Measurements from ENCODE around the gene MIA2.

DNA sequence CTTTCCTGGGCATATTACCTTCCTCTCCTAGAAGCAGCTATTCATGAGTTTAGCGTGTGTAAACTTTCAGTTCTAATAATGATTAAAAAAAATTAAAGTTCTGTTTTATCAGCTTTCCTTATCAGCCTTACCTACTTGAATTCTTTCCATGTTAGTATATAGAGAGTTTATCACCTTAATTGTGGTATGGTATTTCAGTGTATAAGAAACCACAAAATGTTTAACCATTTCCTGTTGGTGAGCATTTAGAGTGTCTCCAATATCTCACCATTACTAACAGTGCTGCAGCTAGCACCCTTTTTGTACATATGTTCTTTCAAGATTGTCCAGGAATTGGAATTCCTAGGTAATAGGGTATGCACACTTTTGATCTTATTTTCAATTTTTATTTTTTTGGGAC is 109.1 kb downstream of the MIA2 start:
- TF ChIP-seq, protein P1, sequence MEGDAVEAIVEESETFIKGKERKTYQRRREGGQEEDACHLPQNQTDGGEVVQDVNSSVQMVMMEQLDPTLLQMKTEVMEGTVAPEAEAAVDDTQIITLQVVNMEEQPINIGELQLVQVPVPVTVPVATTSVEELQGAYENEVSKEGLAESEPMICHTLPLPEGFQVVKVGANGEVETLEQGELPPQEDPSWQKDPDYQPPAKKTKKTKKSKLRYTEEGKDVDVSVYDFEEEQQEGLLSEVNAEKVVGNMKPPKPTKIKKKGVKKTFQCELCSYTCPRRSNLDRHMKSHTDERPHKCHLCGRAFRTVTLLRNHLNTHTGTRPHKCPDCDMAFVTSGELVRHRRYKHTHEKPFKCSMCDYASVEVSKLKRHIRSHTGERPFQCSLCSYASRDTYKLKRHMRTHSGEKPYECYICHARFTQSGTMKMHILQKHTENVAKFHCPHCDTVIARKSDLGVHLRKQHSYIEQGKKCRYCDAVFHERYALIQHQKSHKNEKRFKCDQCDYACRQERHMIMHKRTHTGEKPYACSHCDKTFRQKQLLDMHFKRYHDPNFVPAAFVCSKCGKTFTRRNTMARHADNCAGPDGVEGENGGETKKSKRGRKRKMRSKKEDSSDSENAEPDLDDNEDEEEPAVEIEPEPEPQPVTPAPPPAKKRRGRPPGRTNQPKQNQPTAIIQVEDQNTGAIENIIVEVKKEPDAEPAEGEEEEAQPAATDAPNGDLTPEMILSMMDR (conservative IDR thresholded peaks at IDR 0.05; ENCODE audit: low read depth in 2 of 2) = no peak
- TF ChIP-seq STAT1 (IDR thresholded peaks at IDR 0.05; ENCODE audit: unreplicated experiment) (no peak), EZH2 (IDR thresholded peaks at IDR 0.05; ENCODE audit: low read depth, unreplicated experiment) (no peak), EZH2phosphoT487 (IDR thresholded peaks at IDR 0.05; ENCODE audit: unreplicated experiment) (no peak), CREB1 (CRISPR knock-in tag; IDR thresholded peaks at IDR 0.05; ENCODE audit: low read depth) (no peak), NANOG (IDR thresholded peaks at IDR 0.05; ENCODE audit: borderline replicate concordance) (no peak), POLR2AphosphoS5 (IDR thresholded peaks at IDR 0.05; ENCODE audit: low read depth) (no peak), ZNF114 (CRISPR knock-in tag; IDR thresholded peaks at IDR 0.05) (no peak), JUNB (IDR thresholded peaks at IDR 0.05; ENCODE audit: unreplicated experiment) (no peak)
- TF ChIP-seq, protein P2, sequence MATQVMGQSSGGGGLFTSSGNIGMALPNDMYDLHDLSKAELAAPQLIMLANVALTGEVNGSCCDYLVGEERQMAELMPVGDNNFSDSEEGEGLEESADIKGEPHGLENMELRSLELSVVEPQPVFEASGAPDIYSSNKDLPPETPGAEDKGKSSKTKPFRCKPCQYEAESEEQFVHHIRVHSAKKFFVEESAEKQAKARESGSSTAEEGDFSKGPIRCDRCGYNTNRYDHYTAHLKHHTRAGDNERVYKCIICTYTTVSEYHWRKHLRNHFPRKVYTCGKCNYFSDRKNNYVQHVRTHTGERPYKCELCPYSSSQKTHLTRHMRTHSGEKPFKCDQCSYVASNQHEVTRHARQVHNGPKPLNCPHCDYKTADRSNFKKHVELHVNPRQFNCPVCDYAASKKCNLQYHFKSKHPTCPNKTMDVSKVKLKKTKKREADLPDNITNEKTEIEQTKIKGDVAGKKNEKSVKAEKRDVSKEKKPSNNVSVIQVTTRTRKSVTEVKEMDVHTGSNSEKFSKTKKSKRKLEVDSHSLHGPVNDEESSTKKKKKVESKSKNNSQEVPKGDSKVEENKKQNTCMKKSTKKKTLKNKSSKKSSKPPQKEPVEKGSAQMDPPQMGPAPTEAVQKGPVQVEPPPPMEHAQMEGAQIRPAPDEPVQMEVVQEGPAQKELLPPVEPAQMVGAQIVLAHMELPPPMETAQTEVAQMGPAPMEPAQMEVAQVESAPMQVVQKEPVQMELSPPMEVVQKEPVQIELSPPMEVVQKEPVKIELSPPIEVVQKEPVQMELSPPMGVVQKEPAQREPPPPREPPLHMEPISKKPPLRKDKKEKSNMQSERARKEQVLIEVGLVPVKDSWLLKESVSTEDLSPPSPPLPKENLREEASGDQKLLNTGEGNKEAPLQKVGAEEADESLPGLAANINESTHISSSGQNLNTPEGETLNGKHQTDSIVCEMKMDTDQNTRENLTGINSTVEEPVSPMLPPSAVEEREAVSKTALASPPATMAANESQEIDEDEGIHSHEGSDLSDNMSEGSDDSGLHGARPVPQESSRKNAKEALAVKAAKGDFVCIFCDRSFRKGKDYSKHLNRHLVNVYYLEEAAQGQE (IDR thresholded peaks at IDR 0.05; ENCODE audit: unreplicated experiment) = no peak
- TF ChIP-seq, protein P3, sequence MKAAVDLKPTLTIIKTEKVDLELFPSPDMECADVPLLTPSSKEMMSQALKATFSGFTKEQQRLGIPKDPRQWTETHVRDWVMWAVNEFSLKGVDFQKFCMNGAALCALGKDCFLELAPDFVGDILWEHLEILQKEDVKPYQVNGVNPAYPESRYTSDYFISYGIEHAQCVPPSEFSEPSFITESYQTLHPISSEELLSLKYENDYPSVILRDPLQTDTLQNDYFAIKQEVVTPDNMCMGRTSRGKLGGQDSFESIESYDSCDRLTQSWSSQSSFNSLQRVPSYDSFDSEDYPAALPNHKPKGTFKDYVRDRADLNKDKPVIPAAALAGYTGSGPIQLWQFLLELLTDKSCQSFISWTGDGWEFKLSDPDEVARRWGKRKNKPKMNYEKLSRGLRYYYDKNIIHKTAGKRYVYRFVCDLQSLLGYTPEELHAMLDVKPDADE (IDR thresholded peaks at IDR 0.05) = no peak
- TF ChIP-seq, protein P4, sequence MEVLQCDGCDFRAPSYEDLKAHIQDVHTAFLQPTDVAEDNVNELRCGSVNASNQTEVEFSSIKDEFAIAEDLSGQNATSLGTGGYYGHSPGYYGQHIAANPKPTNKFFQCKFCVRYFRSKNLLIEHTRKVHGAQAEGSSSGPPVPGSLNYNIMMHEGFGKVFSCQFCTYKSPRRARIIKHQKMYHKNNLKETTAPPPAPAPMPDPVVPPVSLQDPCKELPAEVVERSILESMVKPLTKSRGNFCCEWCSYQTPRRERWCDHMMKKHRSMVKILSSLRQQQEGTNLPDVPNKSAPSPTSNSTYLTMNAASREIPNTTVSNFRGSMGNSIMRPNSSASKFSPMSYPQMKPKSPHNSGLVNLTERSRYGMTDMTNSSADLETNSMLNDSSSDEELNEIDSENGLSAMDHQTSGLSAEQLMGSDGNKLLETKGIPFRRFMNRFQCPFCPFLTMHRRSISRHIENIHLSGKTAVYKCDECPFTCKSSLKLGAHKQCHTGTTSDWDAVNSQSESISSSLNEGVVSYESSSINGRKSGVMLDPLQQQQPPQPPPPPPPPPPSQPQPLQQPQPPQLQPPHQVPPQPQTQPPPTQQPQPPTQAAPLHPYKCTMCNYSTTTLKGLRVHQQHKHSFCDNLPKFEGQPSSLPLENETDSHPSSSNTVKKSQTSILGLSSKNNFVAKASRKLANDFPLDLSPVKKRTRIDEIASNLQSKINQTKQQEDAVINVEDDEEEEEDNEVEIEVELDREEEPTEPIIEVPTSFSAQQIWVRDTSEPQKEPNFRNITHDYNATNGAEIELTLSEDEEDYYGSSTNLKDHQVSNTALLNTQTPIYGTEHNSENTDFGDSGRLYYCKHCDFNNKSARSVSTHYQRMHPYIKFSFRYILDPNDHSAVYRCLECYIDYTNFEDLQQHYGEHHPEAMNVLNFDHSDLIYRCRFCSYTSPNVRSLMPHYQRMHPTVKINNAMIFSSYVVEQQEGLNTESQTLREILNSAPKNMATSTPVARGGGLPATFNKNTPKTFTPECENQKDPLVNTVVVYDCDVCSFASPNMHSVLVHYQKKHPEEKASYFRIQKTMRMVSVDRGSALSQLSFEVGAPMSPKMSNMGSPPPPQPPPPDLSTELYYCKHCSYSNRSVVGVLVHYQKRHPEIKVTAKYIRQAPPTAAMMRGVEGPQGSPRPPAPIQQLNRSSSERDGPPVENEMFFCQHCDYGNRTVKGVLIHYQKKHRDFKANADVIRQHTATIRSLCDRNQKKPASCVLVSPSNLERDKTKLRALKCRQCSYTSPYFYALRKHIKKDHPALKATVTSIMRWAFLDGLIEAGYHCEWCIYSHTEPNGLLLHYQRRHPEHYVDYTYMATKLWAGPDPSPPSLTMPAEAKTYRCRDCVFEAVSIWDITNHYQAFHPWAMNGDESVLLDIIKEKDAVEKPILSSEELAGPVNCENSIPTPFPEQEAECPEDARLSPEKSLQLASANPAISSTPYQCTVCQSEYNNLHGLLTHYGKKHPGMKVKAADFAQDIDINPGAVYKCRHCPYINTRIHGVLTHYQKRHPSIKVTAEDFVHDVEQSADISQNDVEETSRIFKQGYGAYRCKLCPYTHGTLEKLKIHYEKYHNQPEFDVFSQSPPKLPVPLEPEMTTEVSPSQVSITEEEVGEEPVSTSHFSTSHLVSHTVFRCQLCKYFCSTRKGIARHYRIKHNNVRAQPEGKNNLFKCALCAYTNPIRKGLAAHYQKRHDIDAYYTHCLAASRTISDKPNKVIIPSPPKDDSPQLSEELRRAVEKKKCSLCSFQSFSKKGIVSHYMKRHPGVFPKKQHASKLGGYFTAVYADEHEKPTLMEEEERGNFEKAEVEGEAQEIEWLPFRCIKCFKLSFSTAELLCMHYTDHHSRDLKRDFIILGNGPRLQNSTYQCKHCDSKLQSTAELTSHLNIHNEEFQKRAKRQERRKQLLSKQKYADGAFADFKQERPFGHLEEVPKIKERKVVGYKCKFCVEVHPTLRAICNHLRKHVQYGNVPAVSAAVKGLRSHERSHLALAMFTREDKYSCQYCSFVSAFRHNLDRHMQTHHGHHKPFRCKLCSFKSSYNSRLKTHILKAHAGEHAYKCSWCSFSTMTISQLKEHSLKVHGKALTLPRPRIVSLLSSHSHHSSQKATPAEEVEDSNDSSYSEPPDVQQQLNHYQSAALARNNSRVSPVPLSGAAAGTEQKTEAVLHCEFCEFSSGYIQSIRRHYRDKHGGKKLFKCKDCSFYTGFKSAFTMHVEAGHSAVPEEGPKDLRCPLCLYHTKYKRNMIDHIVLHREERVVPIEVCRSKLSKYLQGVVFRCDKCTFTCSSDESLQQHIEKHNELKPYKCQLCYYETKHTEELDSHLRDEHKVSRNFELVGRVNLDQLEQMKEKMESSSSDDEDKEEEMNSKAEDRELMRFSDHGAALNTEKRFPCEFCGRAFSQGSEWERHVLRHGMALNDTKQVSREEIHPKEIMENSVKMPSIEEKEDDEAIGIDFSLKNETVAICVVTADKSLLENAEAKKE (CRISPR knock-in tag; IDR thresholded peaks at IDR 0.05) = no peak
